Keratinocyte (primary cell): ENCODE measurements around the gene C6orf62.

ENCODE experiments used
- CTCF ChIP-seq, 3 experiments: IDR thresholded peaks in 1 of 3; conservative IDR thresholded peaks in 1 of 3; optimal IDR thresholded peaks in 1 of 3; 2 replicates in 2 of 3; 3 replicates in 1 of 3; pipeline versions ENCODE3 to v1.5.1; 2011; ENCODE audit warnings: low read length in 3 of 3, mild to moderate bottlenecking in 3 of 3, moderate library complexity in 2 of 3, control low read depth in 1 of 3, inconsistent platforms in 1 of 3; ENCODE audit not compliant: insufficient read depth in 2 of 3; ENCODE audit errors: extremely low read depth in 1 of 3
- EZH2 ChIP-seq: IDR thresholded peaks from one replicate; pipeline ENCODE4 v1.6.1; 2012; ENCODE audit warnings: inconsistent platforms, mild to moderate bottlenecking, low read length, moderate library complexity

- TF ChIP-seq EZH2: no peak
- TF ChIP-seq CTCF (optimal IDR thresholded peaks at IDR 0.05 in 1 of 3, IDR thresholded peaks at IDR 0.05 in 1 of 3, conservative IDR thresholded peaks at IDR 0.05 in 1 of 3; ENCODE audit: extremely low read depth in 1 of 3, insufficient read depth in 2 of 3, low read length in 3 of 3): no peak
Measured at GRCh38 chr6:24710519-24711303, 8.2 kb downstream of the C6orf62 start.
